Mammary epithelial cell (primary cell): ENCODE results near the gene PAQR5.
"Not testable (repeated sequence)": the region's sequence is repeated elsewhere in the genome, so short reads cannot be mapped to it uniquely, and the experiment has no call there.

Source experiments
- CTCF ChIP-seq, 2 donors: IDR thresholded peaks in 1 of 2; conservative IDR thresholded peaks in 1 of 2; 2 replicates each; pipeline ENCODE4 v1.5.1; 2011 to 2012; ENCODE audit warnings: inconsistent platforms in 2 of 2, low read length in 2 of 2, mild to moderate bottlenecking in 2 of 2, control low read depth in 1 of 2, low read depth in 1 of 2; ENCODE audit not compliant: insufficient read depth in 1 of 2; ENCODE audit errors: extremely low read depth in 1 of 2
- EZH2 ChIP-seq: IDR thresholded peaks from 2 replicates; pipeline ENCODE4 v1.6.1; 2012; ENCODE audit warnings: low read length, inconsistent platforms, borderline replicate concordance

GRCh38 chr15:69450221-69450620 lies 151.5 kb downstream of the PAQR5 start:
- not testable (repeated sequence) for TF ChIP-seq CTCF (conservative IDR thresholded peaks at IDR 0.05 in 1 of 2, IDR thresholded peaks at IDR 0.05 in 1 of 2; ENCODE audit: extremely low read depth in 1 of 2, insufficient read depth in 1 of 2, low read depth in 1 of 2, low read length in 2 of 2); EZH2
